ENCODE measurements around the gene FIG4.

DNA sequence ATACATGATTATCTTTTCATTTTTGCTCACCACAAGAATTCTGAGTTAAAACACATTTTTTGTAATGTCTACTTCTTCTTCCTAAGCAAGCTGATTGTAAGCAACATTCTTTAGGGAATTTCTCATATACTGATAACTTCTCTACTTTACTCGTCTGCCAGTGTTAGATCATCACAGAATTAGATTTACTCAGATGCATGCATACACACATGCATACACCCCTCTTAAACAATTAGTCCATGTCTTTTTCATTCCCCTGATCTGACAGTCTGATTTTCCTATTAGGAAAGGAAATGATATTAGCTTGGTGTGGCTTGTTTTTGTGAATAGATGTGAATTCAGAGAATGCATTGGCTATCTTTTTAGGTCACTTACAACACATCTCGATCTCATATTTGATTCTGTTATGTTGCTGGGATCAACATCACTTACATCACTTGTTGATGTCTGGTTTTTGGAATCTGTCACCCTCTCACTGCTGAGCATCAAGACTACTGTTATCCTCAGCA, 91.4 kb downstream of the FIG4 start:
- TF ChIP-seq, protein P1, sequence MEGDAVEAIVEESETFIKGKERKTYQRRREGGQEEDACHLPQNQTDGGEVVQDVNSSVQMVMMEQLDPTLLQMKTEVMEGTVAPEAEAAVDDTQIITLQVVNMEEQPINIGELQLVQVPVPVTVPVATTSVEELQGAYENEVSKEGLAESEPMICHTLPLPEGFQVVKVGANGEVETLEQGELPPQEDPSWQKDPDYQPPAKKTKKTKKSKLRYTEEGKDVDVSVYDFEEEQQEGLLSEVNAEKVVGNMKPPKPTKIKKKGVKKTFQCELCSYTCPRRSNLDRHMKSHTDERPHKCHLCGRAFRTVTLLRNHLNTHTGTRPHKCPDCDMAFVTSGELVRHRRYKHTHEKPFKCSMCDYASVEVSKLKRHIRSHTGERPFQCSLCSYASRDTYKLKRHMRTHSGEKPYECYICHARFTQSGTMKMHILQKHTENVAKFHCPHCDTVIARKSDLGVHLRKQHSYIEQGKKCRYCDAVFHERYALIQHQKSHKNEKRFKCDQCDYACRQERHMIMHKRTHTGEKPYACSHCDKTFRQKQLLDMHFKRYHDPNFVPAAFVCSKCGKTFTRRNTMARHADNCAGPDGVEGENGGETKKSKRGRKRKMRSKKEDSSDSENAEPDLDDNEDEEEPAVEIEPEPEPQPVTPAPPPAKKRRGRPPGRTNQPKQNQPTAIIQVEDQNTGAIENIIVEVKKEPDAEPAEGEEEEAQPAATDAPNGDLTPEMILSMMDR (conservative IDR thresholded peaks at IDR 0.05 in 1 of 2, IDR thresholded peaks at IDR 0.05 in 1 of 2; ENCODE audit: extremely low read depth in 1 of 2, insufficient read depth in 1 of 2, low read depth in 1 of 2, low read length in 2 of 2), result no peak
- TF ChIP-seq EZH2 (IDR thresholded peaks at IDR 0.05; ENCODE audit: borderline replicate concordance, low read length), result no peak

Measured in mammary epithelial cell (primary cell).